Keratinocyte (primary cell): ENCODE measurements around the gene MGMT.

Experiments
- CTCF ChIP-seq, 3 experiments: IDR thresholded peaks in 1 of 3; conservative IDR thresholded peaks in 1 of 3; optimal IDR thresholded peaks in 1 of 3; 2 replicates in 2 of 3; 3 replicates in 1 of 3; pipeline versions ENCODE3 to v1.5.1; 2011; ENCODE audit warnings: low read length in 3 of 3, mild to moderate bottlenecking in 3 of 3, moderate library complexity in 2 of 3, control low read depth in 1 of 3, inconsistent platforms in 1 of 3; ENCODE audit not compliant: insufficient read depth in 2 of 3; ENCODE audit errors: extremely low read depth in 1 of 3
- EZH2 ChIP-seq: IDR thresholded peaks from one replicate; pipeline ENCODE4 v1.6.1; 2012; ENCODE audit warnings: inconsistent platforms, mild to moderate bottlenecking, low read length, moderate library complexity

GRCh38 chr10:129536336-129536735, 69.3 kb downstream of the MGMT start:
- TF ChIP-seq CTCF (optimal IDR thresholded peaks at IDR 0.05 in 1 of 3, IDR thresholded peaks at IDR 0.05 in 1 of 3, conservative IDR thresholded peaks at IDR 0.05 in 1 of 3; ENCODE audit: extremely low read depth in 1 of 3, insufficient read depth in 2 of 3, low read length in 3 of 3) (no peak), EZH2 (no peak)
